Keratinocyte (primary cell): ENCODE results near the gene RBBP6. TPM values are rescaled to one million over a fixed set of nuclear protein-coding genes. Genes with fewer than 3 reads are reported as not detected.

Experiments used
- DNase-seq: peaks from one replicate; pipeline ENCODE4 v3.0.0-alpha.2; 2011; ENCODE audit warnings: low read depth, missing footprints, low spot score
- FAIRE-seq: peaks from 2 replicates; lab custom pipeline; 2011; peaks lifted over from hg19 to GRCh38; lab: Jason Lieb, UNC
- H2AFZ ChIP-seq: 2 replicates; pipeline ENCODE4 v1.6.0; 2012; ENCODE audit warnings: low read length, control low read depth, inconsistent platforms; ENCODE audit not compliant: control insufficient read depth
- H3K27ac ChIP-seq: 2 replicates; pipeline ENCODE4 v1.5.1; 2011; ENCODE audit warnings: low read length; ENCODE audit not compliant: control insufficient read depth, insufficient read depth
- H3K27me3 ChIP-seq: 3 replicates; pipeline ENCODE4 v1.6.0; 2011; ENCODE audit warnings: low read length; ENCODE audit not compliant: control insufficient read depth, insufficient read depth; ENCODE audit errors: extremely low read depth
- H3K36me3 ChIP-seq, 2 experiments: 2 replicates in 1 of 2; 3 replicates in 1 of 2; pipeline ENCODE4 v1.5.1; 2011; ENCODE audit warnings: low read length in 2 of 2, mild to moderate bottlenecking in 1 of 2; ENCODE audit not compliant: control insufficient read depth in 2 of 2, insufficient read depth in 2 of 2; ENCODE audit errors: extremely low read depth in 1 of 2
- H3K4me1 ChIP-seq: 3 replicates; pipeline ENCODE4 v1.5.1; 2011; ENCODE audit warnings: low read length; ENCODE audit not compliant: control insufficient read depth, insufficient read depth; ENCODE audit errors: extremely low read depth
- H3K4me2 ChIP-seq: 3 replicates; pipeline ENCODE4 v1.6.0; 2011; ENCODE audit warnings: low read depth, low read length; ENCODE audit not compliant: control insufficient read depth, insufficient read depth; ENCODE audit errors: extremely low read depth
- H3K4me3 ChIP-seq, 3 experiments: fragments of 200-600 bp in 1 of 3; sonication (generic) in 1 of 3; 2 replicates in 2 of 3; 3 replicates in 1 of 3; pipeline ENCODE4 v1.5.1; 2011 to 2016; ENCODE audit warnings: low read length in 3 of 3, mild to moderate bottlenecking in 3 of 3, control low read depth in 2 of 3, inconsistent platforms in 1 of 3, low read depth in 1 of 3, mixed read lengths in 1 of 3, mixed run types in 1 of 3, moderate library complexity in 1 of 3; ENCODE audit not compliant: control insufficient read depth in 2 of 3, insufficient read depth in 2 of 3; ENCODE audit errors: extremely low read depth in 1 of 3
- H3K79me2 ChIP-seq: 2 replicates; pipeline ENCODE4 v1.6.0; 2012; ENCODE audit warnings: low read length; ENCODE audit not compliant: control insufficient read depth, insufficient read depth
- H3K9ac ChIP-seq: 3 replicates; pipeline ENCODE4 v1.6.0; 2011; ENCODE audit warnings: low read length; ENCODE audit not compliant: control insufficient read depth, insufficient read depth; ENCODE audit errors: extremely low read depth
- H3K9me1 ChIP-seq: 3 replicates; pipeline ENCODE4 v1.6.0; 2011; ENCODE audit warnings: low read length; ENCODE audit not compliant: control insufficient read depth, insufficient read depth; ENCODE audit errors: extremely low read depth
- H3K9me3 ChIP-seq: 2 replicates; pipeline ENCODE4 v1.5.1; 2012; ENCODE audit warnings: low read depth, low read length; ENCODE audit not compliant: control insufficient read depth
- H4K20me1 ChIP-seq: 3 replicates; pipeline ENCODE4 v1.6.0; 2011; ENCODE audit warnings: low read length; ENCODE audit not compliant: control insufficient read depth, insufficient read depth; ENCODE audit errors: extremely low read depth
- EZH2 ChIP-seq: IDR thresholded peaks from one replicate; pipeline ENCODE4 v1.6.1; 2012; ENCODE audit warnings: inconsistent platforms, mild to moderate bottlenecking, low read length, moderate library complexity
- dilution Hi-C: fragments of 300-500 bp; cut with MboI; formaldehyde crosslinking; loops from one replicate; pipeline ENCODE4 v1.7.0; 2020; ENCODE audit warnings: low sequenced_read_pairs; ENCODE audit not compliant: extremely low pct_ligation_motif_present
- polyA plus RNA-seq, 5 experiments: library from polyadenylated mRNA; depleted of rRNA in 3 of 5; stranded (reverse) in 3 of 5; stranded (forward) in 1 of 5; unstranded in 1 of 5; fragments of >200 nt; gene quantifications; 1 replicate in 1 of 5; 2 replicates in 3 of 5; 3 replicates in 1 of 5; pipeline versions ENCODE4 v1.2.1 to v1.2.3, GENCODE V29; 2011 to 2012; ENCODE audit warnings: missing spikeins in 2 of 5, low read depth in 1 of 5, low replicate concordance in 1 of 5
- TF ChIP-seq, protein P1 (sequence below), 3 experiments: IDR thresholded peaks in 1 of 3; conservative IDR thresholded peaks in 1 of 3; optimal IDR thresholded peaks in 1 of 3; 2 replicates in 2 of 3; 3 replicates in 1 of 3; pipeline versions ENCODE3 to v1.5.1; 2011; ENCODE audit warnings: low read length in 3 of 3, mild to moderate bottlenecking in 3 of 3, moderate library complexity in 2 of 3, control low read depth in 1 of 3, inconsistent platforms in 1 of 3; ENCODE audit not compliant: insufficient read depth in 2 of 3; ENCODE audit errors: extremely low read depth in 1 of 3

Gene RBBP6
- polyA plus RNA-seq, 1 donor (not counting 4 experiments of a cell fraction or from before 2014, with no cell fraction given), result 32.1 TPM

DNA sequence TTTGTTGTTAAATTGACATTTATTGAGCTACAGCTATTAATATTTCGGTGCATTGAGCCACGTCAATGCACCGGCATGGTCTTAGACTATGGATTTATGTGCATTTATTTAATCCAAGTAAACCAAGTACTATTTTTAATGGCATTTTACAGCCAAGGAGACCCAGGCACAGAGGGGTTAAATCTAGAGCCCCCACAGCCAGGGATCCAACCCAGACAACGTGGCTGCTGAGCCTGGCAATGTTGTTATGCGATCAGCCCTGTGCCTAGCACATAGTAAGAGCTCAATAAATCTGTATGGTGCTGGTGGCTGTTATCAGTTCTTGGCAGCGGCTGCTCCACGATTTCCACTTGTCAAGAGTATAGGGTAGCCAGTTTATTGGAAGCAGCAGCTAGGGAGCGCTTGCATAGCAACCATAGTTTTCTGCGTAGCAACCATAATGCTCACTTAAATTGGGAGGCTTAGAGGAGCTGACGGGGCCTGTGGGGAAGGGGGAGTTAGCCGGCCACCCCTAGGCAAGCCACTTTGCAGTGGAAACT, 541 bp upstream of the RBBP6 start:
- Histone ChIP-seq H3K27ac (peak overlapping the region; percentile 93), H3K79me2 (peaks cover 44% of the 10 kb centered on the region), H3K9ac (peak overlapping the region; percentile 99), H3K4me1 (peaks cover 23% of the 10 kb centered on the region), H2AFZ (peak overlapping the region; percentile 92), H3K9me3 (no peaks in the 10 kb centered on the region), H3K36me3 (no peaks in the 10 kb centered on the region), H3K4me2 (peak overlapping the region; percentile 99), H3K4me3 (peak overlapping the region; percentile 73 to 98 (median 91)), H3K9me1 (peaks cover 2% of the 10 kb centered on the region), H3K27me3 (no peaks in the 10 kb centered on the region), H4K20me1 (peaks cover 16% of the 10 kb centered on the region)
- DNase-seq, result peak; percentile 35
- FAIRE-seq, result peak; percentile 5
- dilution Hi-C loops, result no loop called here
- no peak for TF ChIP-seq EZH2
- TF ChIP-seq, protein P1, sequence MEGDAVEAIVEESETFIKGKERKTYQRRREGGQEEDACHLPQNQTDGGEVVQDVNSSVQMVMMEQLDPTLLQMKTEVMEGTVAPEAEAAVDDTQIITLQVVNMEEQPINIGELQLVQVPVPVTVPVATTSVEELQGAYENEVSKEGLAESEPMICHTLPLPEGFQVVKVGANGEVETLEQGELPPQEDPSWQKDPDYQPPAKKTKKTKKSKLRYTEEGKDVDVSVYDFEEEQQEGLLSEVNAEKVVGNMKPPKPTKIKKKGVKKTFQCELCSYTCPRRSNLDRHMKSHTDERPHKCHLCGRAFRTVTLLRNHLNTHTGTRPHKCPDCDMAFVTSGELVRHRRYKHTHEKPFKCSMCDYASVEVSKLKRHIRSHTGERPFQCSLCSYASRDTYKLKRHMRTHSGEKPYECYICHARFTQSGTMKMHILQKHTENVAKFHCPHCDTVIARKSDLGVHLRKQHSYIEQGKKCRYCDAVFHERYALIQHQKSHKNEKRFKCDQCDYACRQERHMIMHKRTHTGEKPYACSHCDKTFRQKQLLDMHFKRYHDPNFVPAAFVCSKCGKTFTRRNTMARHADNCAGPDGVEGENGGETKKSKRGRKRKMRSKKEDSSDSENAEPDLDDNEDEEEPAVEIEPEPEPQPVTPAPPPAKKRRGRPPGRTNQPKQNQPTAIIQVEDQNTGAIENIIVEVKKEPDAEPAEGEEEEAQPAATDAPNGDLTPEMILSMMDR (optimal IDR thresholded peaks at IDR 0.05 in 1 of 3, IDR thresholded peaks at IDR 0.05 in 1 of 3, conservative IDR thresholded peaks at IDR 0.05 in 1 of 3; ENCODE audit: extremely low read depth in 1 of 3, insufficient read depth in 2 of 3, low read length in 3 of 3), result peak; percentile 7 to 22 (median 13)

DNA sequence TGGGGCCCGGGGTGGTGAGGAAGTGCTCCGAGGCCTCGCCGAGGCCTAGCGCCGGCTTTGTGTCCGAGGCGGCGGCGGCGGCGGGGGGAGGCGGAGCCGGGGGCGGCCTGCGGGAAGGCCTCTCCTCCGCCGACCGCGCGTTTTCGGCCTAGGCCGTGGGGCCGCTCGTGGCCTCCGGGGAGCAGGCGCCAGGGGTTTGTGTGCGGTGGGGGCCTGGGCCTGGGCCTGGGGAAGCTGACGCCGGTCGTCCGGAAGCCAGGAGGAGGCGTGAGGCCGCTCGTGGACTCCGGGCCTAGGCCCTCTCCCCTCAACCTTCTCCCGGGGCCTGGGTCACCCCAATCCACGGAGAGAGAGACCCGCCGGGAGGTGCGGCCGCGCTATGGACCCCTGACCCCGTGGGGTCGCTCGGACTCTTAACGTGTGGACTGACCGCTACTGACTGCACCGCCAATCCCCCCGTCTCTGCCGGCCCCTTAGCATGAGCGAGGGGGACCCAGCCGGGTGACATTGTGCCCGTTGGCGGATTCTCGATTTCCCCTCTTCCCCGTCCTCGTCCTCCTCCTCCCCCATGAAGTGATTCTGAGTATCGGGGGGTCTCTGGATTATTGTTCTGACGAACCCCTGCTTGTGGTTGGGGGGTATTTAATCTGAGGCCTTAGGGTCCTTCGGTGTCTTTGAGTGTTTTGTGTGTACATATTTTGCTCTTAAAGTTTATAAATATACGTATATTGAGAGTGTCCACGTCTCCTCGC, 660 bp downstream of the RBBP6 start:
- peak overlapping the region; percentile 82 for H3K4me2 ChIP-seq
- no peak for FAIRE-seq
- no peaks in the 10 kb centered on the region for H3K36me3 ChIP-seq
- H3K9me3 ChIP-seq, result no peaks in the 10 kb centered on the region
- TF ChIP-seq, protein P1 (optimal IDR thresholded peaks at IDR 0.05 in 1 of 3, IDR thresholded peaks at IDR 0.05 in 1 of 3, conservative IDR thresholded peaks at IDR 0.05 in 1 of 3; ENCODE audit: extremely low read depth in 1 of 3, insufficient read depth in 2 of 3, low read length in 3 of 3), result no peak
- no peak for TF ChIP-seq EZH2
- H3K27me3 ChIP-seq, result no peaks in the 10 kb centered on the region
- dilution Hi-C loops, result no loop called here
- DNase-seq, result no peak
- peak overlapping the region; percentile 99 for H3K9ac ChIP-seq
- H4K20me1 ChIP-seq, result peaks cover 21% of the 10 kb centered on the region
- peak overlapping the region; percentile 71 for H2AFZ ChIP-seq
- H3K4me3 ChIP-seq, result peak overlapping the region; percentile 91 to 98 (median 98)
- H3K9me1 ChIP-seq, result peaks cover 2% of the 10 kb centered on the region
- H3K79me2 ChIP-seq, result peaks cover 56% of the 10 kb centered on the region
- H3K4me1 ChIP-seq, result peaks cover 23% of the 10 kb centered on the region
- peak overlapping the region; percentile 93 for H3K27ac ChIP-seq
